K562 (cell line): ENCODE results near the gene CPNE6. TPM values are rescaled to one million over a fixed set of nuclear protein-coding genes. Genes with fewer than 3 reads are reported as not detected.

Source experiments
- ATAC-seq: fragments of 200-7000 bp; cut with Tn5 transposase; 3 replicates; pipeline ENCODE4 v1.9.1; 2020; ENCODE audit warnings: moderate library complexity
- BruUV-seq: library from RNA; stranded (reverse); fragments of 400-500 nt; replicated peaks from 2 replicates; lab custom pipeline; 2021; lab: Mats Ljungman, UMichigan
- CTCF ChIA-PET: fragments of 300-600 bp; formaldehyde crosslinking; extraction: SDS; loops from one replicate; lab custom pipeline; 2021; ENCODE audit warnings: low intra/inter-chr PET ratio; lab: Yijun Ruan, JAX
- POLR2A ChIA-PET: fragments of 300-600, 350-650 bp; sonication (Branson Sonifier 250); formaldehyde crosslinking; extraction: SDS; loops from one replicate; lab custom pipeline; 2021; ENCODE audit warnings: antibody characterized with exemption, inconsistent platforms; lab: Yijun Ruan, JAX
- DNase-seq, 4 experiments: peaks; one replicate each; pipeline versions ENCODE4 v3.0.0 to v3.0.0-alpha.2; 2011 to 2018; ENCODE audit warnings: low spot score in 3 of 4, mixed read lengths in 3 of 4; ENCODE audit errors: extremely low read depth in 1 of 4
- FAIRE-seq: peaks from 2 replicates; lab custom pipeline; 2011; peaks lifted over from hg19 to GRCh38; lab: Jason Lieb, UNC
- H2AFZ ChIP-seq: 2 replicates; pipeline ENCODE4 v1.6.0; 2011; ENCODE audit warnings: low read depth, low read length, control low read depth, inconsistent platforms
- H3K27ac ChIP-seq: fragments of 200-600 bp; 3 replicates; pipeline ENCODE4 v1.8.0; 2011; ENCODE audit warnings: low read depth, mild to moderate bottlenecking, control low read depth, inconsistent platforms, low read length, moderate library complexity, mixed read lengths; ENCODE audit errors: extremely low read depth
- H3K27me3 ChIP-seq, 2 experiments: fragments of 300-600 bp in 1 of 2; 2 replicates in 1 of 2; 3 replicates in 1 of 2; pipeline versions ENCODE4 v1.6.0 to v1.8.0; 2011; ENCODE audit warnings: inconsistent platforms in 2 of 2, low read length in 2 of 2, mild to moderate bottlenecking in 1 of 2, mixed read lengths in 1 of 2, moderate library complexity in 1 of 2; ENCODE audit not compliant: control insufficient read depth in 2 of 2, insufficient read depth in 2 of 2
- H3K36me3 ChIP-seq: fragments of 300-600 bp; 3 replicates; pipeline ENCODE4 v1.8.0; 2011; ENCODE audit warnings: mild to moderate bottlenecking, low read length, inconsistent platforms; ENCODE audit not compliant: control insufficient read depth, insufficient read depth
- H3K4me1 ChIP-seq, 2 experiments: fragments of 200-600 bp in 1 of 2; replicated peaks in 1 of 2; 2 replicates in 1 of 2; 3 replicates in 1 of 2; pipeline versions ENCODE4 v1.5.1 to v1.8.0; 2011; ENCODE audit warnings: inconsistent platforms in 2 of 2, low read length in 2 of 2, mild to moderate bottlenecking in 1 of 2, mixed read lengths in 1 of 2, moderate library complexity in 1 of 2; ENCODE audit not compliant: control insufficient read depth in 2 of 2, insufficient read depth in 2 of 2
- H3K4me2 ChIP-seq: 2 replicates; pipeline ENCODE4 v1.6.1; 2011; ENCODE audit warnings: low read length, control low read depth, inconsistent platforms, mixed read lengths; ENCODE audit not compliant: insufficient read depth
- H3K4me3 ChIP-seq: fragments of 200-600 bp; sonication (generic), shearing (Covaris generic); 2 replicates; pipeline ENCODE4 v1.5.1; 2016; ENCODE audit warnings: control low read depth, inconsistent platforms
- H3K79me2 ChIP-seq: fragments of 200-600 bp; 3 replicates; pipeline ENCODE4 v1.8.0; 2011; ENCODE audit warnings: low read length, inconsistent platforms; ENCODE audit not compliant: control insufficient read depth, insufficient read depth
- H3K9ac ChIP-seq, 2 experiments: 2 replicates each; pipeline versions ENCODE4 v1.6.0 to v1.6.1; 2011; ENCODE audit warnings: low read depth in 2 of 2, low read length in 2 of 2, control low read depth in 1 of 2, inconsistent platforms in 1 of 2, mild to moderate bottlenecking in 1 of 2, mixed read lengths in 1 of 2; ENCODE audit not compliant: insufficient read depth in 1 of 2
- H3K9me1 ChIP-seq: one replicate; pipeline ENCODE4 v1.6.0; 2011; ENCODE audit warnings: inconsistent platforms, mild to moderate bottlenecking, low read length, moderate library complexity; ENCODE audit not compliant: control insufficient read depth, insufficient read depth
- H3K9me3 ChIP-seq: replicated peaks from 2 replicates; pipeline ENCODE4 v1.5.1; 2011; ENCODE audit warnings: low read depth, low read length, inconsistent platforms; ENCODE audit not compliant: control insufficient read depth, insufficient read depth
- H4K20me1 ChIP-seq: replicated peaks from 2 replicates; pipeline ENCODE4 v1.6.1; 2011; ENCODE audit warnings: low read length, inconsistent platforms, mixed read lengths; ENCODE audit not compliant: control insufficient read depth, insufficient read depth
- ARHGAP35 ChIP-seq: fragments of 450-650 bp; IDR thresholded peaks from 2 replicates; pipeline ENCODE4 v1.6.1; 2018; ENCODE audit not compliant: partially characterized antibody
- EP300 ChIP-seq: IDR thresholded peaks from 2 replicates; pipeline ENCODE4 v1.6.1; 2012; ENCODE audit warnings: low read length, improper control_type of control experiment
- WGBS: fragments of 100-300 bp; shearing (Covaris generic); methylation state at CpG from one replicate; pipeline ENCODE4 v1.1.6; 2016; ENCODE audit warnings: low coverage, mixed read lengths; ENCODE audit not compliant: insufficient coverage; ENCODE audit errors: missing lambda C conversion rate; 5-methylcytosine and 5-hydroxymethylcytosine counted together
- in situ Hi-C: fragments of 300-500 bp; cut with MboI; formaldehyde crosslinking; loops from 4 replicates; pipeline ENCODE4 v1.15.0; 2018; ENCODE audit warnings: inconsistent platforms, mixed read lengths
- intact Hi-C: fragments of 100-400 bp; cut with micrococcal nuclease; formaldehyde crosslinking; loops from 2 replicates; pipeline ENCODE4 v1.14.2; 2022
- polyA plus RNA-seq, 8 experiments: library from polyadenylated mRNA; depleted of rRNA in 4 of 8; stranded (reverse) in 5 of 8; unstranded in 3 of 8; fragments of >200 nt; fragmentation: Nextera tagmentation in 2 of 8; fragmentation: Illumina TruSeq in 1 of 8; extraction: Ambion mirVana in 2 of 8; extraction: Trizol in 1 of 8; gene quantifications; 2 replicates each; pipeline versions ENCODE4 v1.2.1 to v1.2.3, GENCODE V29; 2011 to 2014; ENCODE audit warnings: inconsistent platforms in 1 of 8, missing spikeins in 1 of 8
- total RNA-seq, 7 experiments: library from RNA; depleted of rRNA in 6 of 7; stranded (reverse); fragments of >200 nt in 6 of 7; fragmentation: Illumina TruSeq in 2 of 7; extraction: Trizol in 2 of 7; gene quantifications; 2 replicates each; pipeline versions ENCODE4 v1.2.1 to v1.2.3, GENCODE V29; 2011 to 2021; ENCODE audit warnings: low replicate concordance in 1 of 7

CPNE6 gene
- total and polyA plus RNA-seq, 9 of the 15 experiments (the other 6 are each of a cell fraction or from before 2014, with no cell fraction given), result not detected

GRCh38 chr14:24057271-24057670 lies 14.1 kb upstream of the CPNE6 start:
- in situ Hi-C loops, result loop anchor here (5.0 to 10.0 kb wide), 2 partner anchors 35 to 378 kb away; partner anchors contain the start of gene PCK2
- no peaks in the 10 kb centered on the region for H3K9me3 ChIP-seq
- DNase-seq (no peak), ATAC-seq (no peak), FAIRE-seq (no peak)
- intact Hi-C loops, result no loop called here
- no peaks in the 10 kb centered on the region for H3K79me2 ChIP-seq
- 10% methylated on average over 2 of the region's 2 CpGs for WGBS
- H3K9ac ChIP-seq, result no peak overlapping the region
- POLR2A ChIA-PET, result interaction anchor here (1.2 to 3.6 kb wide), 2 partner anchors 12 to 51 kb away, joined by 3 to 12 read pairs; no protein-coding TSS in a partner anchor
- CTCF ChIA-PET, result interaction anchor here (0.5 to 0.9 kb wide), 2 partner anchors 156 to 240 kb away, joined by 3 read pairs; no protein-coding TSS in a partner anchor
- H3K4me2 ChIP-seq, result no peak overlapping the region
- no peak overlapping the region for H3K4me3 ChIP-seq
- no peaks in the 10 kb centered on the region for H3K36me3 ChIP-seq
- H4K20me1 ChIP-seq, result peaks cover 4% of the 10 kb centered on the region
- H3K4me1 ChIP-seq, result peaks cover 9 to 15% of the 10 kb centered on the region in 2 experiments; a peak in 3 of 5 replicates
- H3K9me1 ChIP-seq, result no peaks in the 10 kb centered on the region
- peaks cover 0 to 25% of the 10 kb centered on the region in 2 experiments; a peak in 2 of 5 replicates for H3K27me3 ChIP-seq
- BruUV-seq, result no TSS peak
- no peak for TF ChIP-seq EP300
- TF ChIP-seq, all 486 proteins: peak for 0
- H3K27ac ChIP-seq, result no peak overlapping the region
- H2AFZ ChIP-seq, result no peak overlapping the region

DNA sequence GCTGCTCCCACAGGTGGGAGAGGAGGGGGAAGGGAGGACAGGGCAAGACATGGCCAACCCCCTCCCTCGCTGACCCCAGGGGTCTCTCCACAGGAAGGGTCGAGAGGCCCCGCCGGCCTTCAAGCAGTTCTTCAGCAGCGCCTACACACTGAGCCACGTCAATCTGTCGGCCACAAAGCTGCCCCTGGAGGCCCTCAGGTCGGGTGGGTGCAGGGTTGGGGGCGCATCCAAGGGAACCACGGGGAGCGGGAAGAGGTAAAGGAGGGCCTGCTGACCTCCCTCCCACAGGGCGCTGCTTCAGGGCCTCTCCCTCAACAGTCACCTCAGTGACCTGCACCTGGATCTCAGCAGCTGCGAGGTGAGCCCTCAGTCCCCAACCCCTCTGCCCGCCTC lies 13.5 kb upstream of the CPNE6 start:
- Histone ChIP-seq H3K9me1 (no peaks in the 10 kb centered on the region), H3K4me1 (peaks cover 5 to 9% of the 10 kb centered on the region in 2 experiments; a peak in 3 of 5 replicates), H3K9ac (peak overlapping the region in 1 of 2 experiments; percentile 45; a peak in 1 of 4 replicates), H3K27ac (no peak overlapping the region), H3K36me3 (no peaks in the 10 kb centered on the region), H3K9me3 (no peaks in the 10 kb centered on the region), H3K27me3 (peaks cover 0 to 22% of the 10 kb centered on the region in 2 experiments; a peak in 2 of 5 replicates), H3K4me3 (no peak overlapping the region), H3K4me2 (no peak overlapping the region)
- POLR2A ChIA-PET, result interaction anchor here (0.8 to 3.6 kb wide), 5 partner anchors 12 to 56 kb away, joined by 3 to 12 read pairs (median 5); partner anchors contain the start of gene DCAF11
- ATAC-seq (peak; percentile 11), FAIRE-seq (no peak)
- CTCF ChIA-PET, result interaction anchor here (0.5 to 1.6 kb wide), 8 partner anchors 24 to 240 kb away, joined by 3 to 10 read pairs (median 4); no protein-coding TSS in a partner anchor
- in situ Hi-C loops, result loop anchor here (5.0 to 10.0 kb wide), 2 partner anchors 34 to 377 kb away; partner anchors contain the start of gene PCK2
- BruUV-seq, result no TSS peak
- 20% methylated on average over 6 of the region's 14 CpGs for WGBS
- TF ChIP-seq ARHGAP35, result no peak
- TF ChIP-seq, all 486 proteins: peak for 0
- DNase-seq, result no peak
- H3K79me2 ChIP-seq, result no peaks in the 10 kb centered on the region
- intact Hi-C loops, result loop anchor here (1.0 kb wide), 3 partner anchors 32 to 239 kb away; no protein-coding TSS in a partner anchor
- no peaks in the 10 kb centered on the region; the same call in 1 of the 2 replicates for H4K20me1 ChIP-seq
- no peak overlapping the region for H2AFZ ChIP-seq
